OCI-LY7 (cell line): Measurements from ENCODE around the gene NUP62.

Experiments
- CTCF ChIP-seq: fragments of 200-600 bp; sonication (generic); conservative IDR thresholded peaks from 2 replicates; pipeline ENCODE4 v1.5.1; 2014; ENCODE audit warnings: mild to moderate bottlenecking, antibody characterized with exemption, low read length, moderate library complexity, mixed read lengths
- EZH2phosphoT487 ChIP-seq: fragments of 200-600 bp; sonication (generic); IDR thresholded peaks from 2 replicates; pipeline ENCODE4 v1.6.1; 2018; ENCODE audit warnings: low read depth, borderline replicate concordance, mild to moderate bottlenecking, mixed run types, antibody characterized with exemption, low read length, moderate library complexity, mixed read lengths

- TF ChIP-seq CTCF, result no peak
- no peak for TF ChIP-seq EZH2phosphoT487
Observed at GRCh38 chr19:49882643-49883042, 46.7 kb downstream of the NUP62 start.
